Esophagus squamous epithelium (tissue), 4 donors: ENCODE results near the gene TRIM58.

Source experiments
- CTCF ChIP-seq, 6 experiments: fragments of 450-650 bp in 4 of 6; fragments of 200-600 bp in 2 of 6; sonication (generic) in 2 of 6; IDR thresholded peaks; one replicate each; pipeline ENCODE4 v1.5.1; 2016 to 2019; ENCODE audit warnings: antibody characterized with exemption in 6 of 6, mild to moderate bottlenecking in 4 of 6, moderate library complexity in 4 of 6
- POLR2A ChIP-seq, 4 donors: fragments of 450-650 bp; IDR thresholded peaks; one replicate each; pipeline ENCODE4 v1.6.1; 2017; ENCODE audit warnings: antibody characterized with exemption in 4 of 4, mild to moderate bottlenecking in 4 of 4, moderate library complexity in 3 of 4

GRCh38 chr1:247855911-247856310, 1.1 kb upstream of the TRIM58 start:
- TF ChIP-seq CTCF (IDR thresholded peaks at IDR 0.05) (no peak), POLR2A (IDR thresholded peaks at IDR 0.05) (no peak)
